Activated CD4-positive, alpha-beta T cell treated with anti-CD3 and anti-CD28 coated beads for 36 hours (primary cell): ENCODE data around the gene MYLK4. TPM values are rescaled to one million over a fixed set of nuclear protein-coding genes. Genes with fewer than 3 reads are reported as not detected.

Experiments used
- ATAC-seq: fragments of 200-7000 bp; cut with Tn5 transposase; one replicate; pipeline ENCODE4 v1.10.0; 2021; ENCODE audit warnings: mild to moderate bottlenecking, moderate library complexity
- CTCF ChIA-PET: fragments of 350-600 bp; sonication (Branson Sonifier 250); formaldehyde crosslinking; loops from one replicate; lab custom pipeline; 2021; ENCODE audit warnings: antibody characterized with exemption; lab: Charles Lee
- POLR2A ChIA-PET: fragments of 350-600 bp; sonication (Branson Sonifier 250); formaldehyde crosslinking; loops from one replicate; lab custom pipeline; 2021; ENCODE audit warnings: antibody characterized with exemption, inconsistent platforms; lab: Charles Lee
- DNase-seq: peaks from one replicate; pipeline ENCODE4 v3.0.0-alpha.2; 2020
- H3K27ac Mint-ChIP-seq: one replicate; pipeline ENCODE4 v1.8.0; 2021; ENCODE audit warnings: mixed read lengths
- H3K27me3 Mint-ChIP-seq: one replicate; pipeline ENCODE4 v1.8.0; 2021; ENCODE audit warnings: mixed read lengths
- H3K36me3 Mint-ChIP-seq: one replicate; pipeline ENCODE4 v1.8.0; 2021; ENCODE audit warnings: low read depth, mixed read lengths
- H3K4me1 Mint-ChIP-seq: one replicate; pipeline ENCODE4 v1.8.0; 2021; ENCODE audit warnings: mixed read lengths
- H3K4me3 Mint-ChIP-seq: one replicate; pipeline ENCODE4 v1.8.0; 2021; ENCODE audit warnings: mild to moderate bottlenecking, moderate library complexity, mixed read lengths
- H3K9me3 Mint-ChIP-seq: one replicate; pipeline ENCODE4 v1.8.0; 2021; ENCODE audit warnings: low read depth, mixed read lengths
- intact Hi-C, 2 experiments: fragments of 100-400 bp; cut with DNase I in 1 of 2; cut with micrococcal nuclease in 1 of 2; formaldehyde crosslinking; loops; one replicate each; pipeline versions ENCODE4 v1.14.2 to v1.15.1; 2022 to 2024; cut with DNase I, micrococcal nuclease
- total RNA-seq, 2 experiments: library from RNA; stranded (reverse); gene quantifications; one replicate each; pipeline ENCODE4 v1.2.3, GENCODE V29; 2021

Gene MYLK4
- total RNA-seq, 2 experiments from 2014 or later, result 0.12 to 0.16 TPM

GRCh38 chr6:2617729-2618128, 133.0 kb downstream of the MYLK4 start:
- Mint-ChIP-seq H3K36me3 (no peaks in the 10 kb centered on the region), H3K4me3 (no peak overlapping the region), H3K9me3 (peaks cover 4% of the 10 kb centered on the region), H3K27me3 (peaks cover 24% of the 10 kb centered on the region), H3K27ac (no peak overlapping the region), H3K4me1 (no peaks in the 10 kb centered on the region)
- DNase-seq (no peak), ATAC-seq (no peak)
- ChIA-PET CTCF (interaction anchor here (1.0 kb wide), 1 partner anchor 17 kb away, joined by 3 read pairs; no protein-coding TSS in a partner anchor), POLR2A (no interaction called here)
- intact Hi-C loops, result no loop called here

DNA sequence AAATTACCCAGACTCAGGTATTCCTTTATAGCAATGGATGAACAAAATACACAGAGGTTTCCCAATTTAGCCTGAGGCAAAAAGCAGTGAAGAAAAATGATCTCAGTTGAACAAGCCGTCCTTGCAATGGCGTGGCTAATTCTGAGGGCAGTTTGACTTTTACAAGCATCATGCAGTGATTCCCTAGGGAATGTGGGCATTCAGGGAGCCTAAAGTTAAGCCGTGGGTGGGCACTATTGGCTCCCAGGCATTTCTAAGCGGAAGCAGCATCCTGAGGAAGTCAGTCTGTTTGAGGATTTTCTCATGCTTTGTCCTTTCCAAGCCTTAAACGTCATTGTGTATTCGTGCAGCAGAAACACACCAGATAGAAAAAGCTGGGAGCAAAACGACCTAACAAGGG, 133.9 kb downstream of the MYLK4 start:
- CTCF ChIA-PET, result interaction anchor here (1.0 kb wide), 1 partner anchor 18 kb away, joined by 3 read pairs; no protein-coding TSS in a partner anchor
- no peaks in the 10 kb centered on the region for H3K36me3 Mint-ChIP-seq
- H3K4me1 Mint-ChIP-seq, result no peaks in the 10 kb centered on the region
- no peak overlapping the region for H3K4me3 Mint-ChIP-seq
- DNase-seq, result no peak
- H3K9me3 Mint-ChIP-seq, result peaks cover 4% of the 10 kb centered on the region
- POLR2A ChIA-PET, result no interaction called here
- no peak overlapping the region for H3K27ac Mint-ChIP-seq
- peaks cover 28% of the 10 kb centered on the region for H3K27me3 Mint-ChIP-seq
- intact Hi-C loops, result no loop called here
- ATAC-seq, result no peak

GRCh38 chr6:2615251-2615650, 135.5 kb downstream of the MYLK4 start:
- DNase-seq, result no peak
- Mint-ChIP-seq H3K4me3 (no peak overlapping the region), H3K27ac (no peak overlapping the region), H3K9me3 (peaks cover 4% of the 10 kb centered on the region), H3K4me1 (no peaks in the 10 kb centered on the region), H3K36me3 (no peaks in the 10 kb centered on the region), H3K27me3 (peaks cover 28% of the 10 kb centered on the region)
- no peak for ATAC-seq
- POLR2A ChIA-PET, result interaction anchor here (0.6 kb wide), 1 partner anchor 348 kb away, joined by 5 read pairs; no protein-coding TSS in a partner anchor
- CTCF ChIA-PET, result no interaction called here
- intact Hi-C loops, result no loop called here

DNA sequence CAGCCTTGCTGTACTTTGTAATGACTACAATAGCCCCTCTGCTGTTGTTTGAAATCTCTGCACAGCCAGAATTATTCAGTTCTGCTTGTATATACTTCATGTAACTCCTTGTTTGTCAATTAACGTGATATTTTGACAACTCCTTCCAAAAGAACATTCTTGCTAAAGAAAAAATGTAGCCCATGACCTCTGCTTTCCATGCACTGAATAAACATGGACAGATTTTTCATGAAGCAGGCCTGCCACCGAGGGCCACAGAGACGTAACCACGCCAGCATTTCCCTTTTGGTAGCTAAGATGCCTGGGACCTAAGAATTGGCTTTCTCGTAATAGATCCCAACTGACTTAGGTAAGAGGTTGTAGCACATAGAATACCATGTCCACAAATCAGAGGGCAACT, 135.9 kb downstream of the MYLK4 start:
- DNase-seq, result no peak
- no peak overlapping the region for H3K4me3 Mint-ChIP-seq
- H3K27ac Mint-ChIP-seq, result no peak overlapping the region
- ATAC-seq, result no peak
- no peaks in the 10 kb centered on the region for H3K36me3 Mint-ChIP-seq
- POLR2A ChIA-PET, result no interaction called here
- intact Hi-C loops, result no loop called here
- H3K9me3 Mint-ChIP-seq, result peaks cover 4% of the 10 kb centered on the region
- H3K27me3 Mint-ChIP-seq, result peaks cover 31% of the 10 kb centered on the region
- CTCF ChIA-PET, result no interaction called here
- no peaks in the 10 kb centered on the region for H3K4me1 Mint-ChIP-seq

- CTCF ChIA-PET, result no interaction called here
- intact Hi-C loops, result no loop called here
- POLR2A ChIA-PET, result no interaction called here
- ATAC-seq (no peak), DNase-seq (no peak)
- Mint-ChIP-seq H3K27me3 (peaks cover 29% of the 10 kb centered on the region), H3K27ac (no peak overlapping the region), H3K4me1 (no peaks in the 10 kb centered on the region), H3K36me3 (no peaks in the 10 kb centered on the region), H3K4me3 (no peak overlapping the region), H3K9me3 (peaks cover 4% of the 10 kb centered on the region)
These were observed 136.6 kb downstream of the MYLK4 start for GRCh38 chr6:2614155-2614554.

Other genes with a start within 250 kb of the MYLK4 start
- 10 to 100 TPM; 41.6 to 42.3 TPM for gene WRNIP1, start 14.5 kb upstream of the MYLK4 start, total RNA-seq
- 100 to 1,000 TPM; 200 to 243 TPM for gene SERPINB1, start 90.9 kb upstream of the MYLK4 start, total RNA-seq
- gene SERPINB9, start 152.4 kb upstream of the MYLK4 start, total RNA-seq, result 100 to 1,000 TPM in 1 of 2 experiments, 10 to 100 TPM in 1; 90.0 to 109 TPM
- 10 to 100 TPM; 36.2 to 41.3 TPM for gene SERPINB6, start 220.6 kb upstream of the MYLK4 start, total RNA-seq
- gene NQO2, start 249.0 kb upstream of the MYLK4 start, total RNA-seq, result 10 to 100 TPM; 40.7 to 44.2 TPM